Mucosa of descending colon (tissue), 3 donors: Measurements from ENCODE around the gene INPP4B. TPM values are rescaled to one million over a fixed set of nuclear protein-coding genes. Genes with fewer than 3 reads are reported as not detected.
A peak's percentile ranks its signal among the peaks of the same experiment; 100 is the strongest.

Experiments
- ATAC-seq: fragments of 200-7000 bp; cut with Tn5 transposase; one replicate; pipeline ENCODE4 v1.9.1; 2020; ENCODE audit warnings: mild to moderate bottlenecking, moderate library complexity
- DNase-seq, 3 donors: peaks; one replicate each; pipeline ENCODE4 v3.0.0-alpha.2; 2020
- H3K36me3 ChIP-seq: fragments of 200-600 bp; one replicate; pipeline ENCODE4 v1.8.0; 2021; ENCODE audit warnings: low read depth, mild to moderate bottlenecking
- H3K4me1 ChIP-seq: fragments of 200-600 bp; one replicate; pipeline ENCODE4 v1.8.0; 2021; ENCODE audit warnings: low read depth, mild to moderate bottlenecking
- H3K4me3 ChIP-seq: fragments of 200-600 bp; one replicate; pipeline ENCODE4 v1.8.0; 2021; ENCODE audit warnings: mild to moderate bottlenecking
- H3K9me3 ChIP-seq: fragments of 200-600 bp; one replicate; pipeline ENCODE4 v1.8.0; 2021; ENCODE audit warnings: mild to moderate bottlenecking
- CTCF ChIP-seq: fragments of 200-600 bp; IDR thresholded peaks from one replicate; pipeline ENCODE4 v1.8.0; 2022; ENCODE audit warnings: antibody characterized with exemption, mild to moderate bottlenecking
- intact Hi-C, 2 donors: fragments of 100-400 bp; cut with DNase I in 1 of 2; cut with micrococcal nuclease in 1 of 2; formaldehyde crosslinking; loops; one replicate each; pipeline versions ENCODE4 v1.11.0 to v1.11.1; 2022; cut with DNase I, micrococcal nuclease
- total RNA-seq, 3 donors: library from RNA; stranded (reverse); fragmentation: NEBNext Ultra II Directional in 2 of 3; extraction: Animal tissue kit (Norgen Biotek cat#: 25700) in 2 of 3; gene quantifications; one replicate each; pipeline versions ENCODE4 v1.2.1 to v1.2.4, GENCODE V29; 2021 to 2023
- donor health status: DM: no; HTN: no; CAD: no; lungs with moderate emphysema.
- donor health status: DM: no; HTN: no; CAD: no.
- donor health status: DM: no; HTN: yes; CAD: no.

Gene INPP4B
- total RNA-seq, 3 donors from 2014 or later, result 22.2 to 27.3 (median 24.1) TPM

GRCh38 chr4:142354794-142355420, 491.2 kb downstream of the INPP4B start:
- Histone ChIP-seq H3K36me3 (no peaks in the 10 kb centered on the region), H3K9me3 (no peaks in the 10 kb centered on the region), H3K4me3 (no peak overlapping the region), H3K4me1 (peaks cover 12% of the 10 kb centered on the region)
- TF ChIP-seq CTCF, result no peak
- DNase-seq, result no peak
- ATAC-seq, result peak; percentile 39
- intact Hi-C loops, result loop anchor here in 1 of 2 donors (10.0 kb wide), 1 partner anchor 370 kb away; no protein-coding TSS in a partner anchor

- TF ChIP-seq CTCF, result no peak
- Histone ChIP-seq H3K4me1 (peaks cover 13% of the 10 kb centered on the region), H3K4me3 (no peak overlapping the region), H3K36me3 (no peaks in the 10 kb centered on the region), H3K9me3 (no peaks in the 10 kb centered on the region)
- intact Hi-C loops, result loop anchor here in 1 of 2 donors (10.0 kb wide), 1 partner anchor 371 kb away; no protein-coding TSS in a partner anchor
- DNase-seq (no peak), ATAC-seq (no peak)
These were observed 492.1 kb downstream of the INPP4B start for GRCh38 chr4:142354041-142354440.

GRCh38 chr4:142353149-142353738, 492.9 kb downstream of the INPP4B start:
- ATAC-seq, result peak; percentile 42

GRCh38 chr4:142352712-142353111, 493.4 kb downstream of the INPP4B start:
- ATAC-seq (no peak), DNase-seq (no peak)
- H3K4me1 ChIP-seq, result peaks cover 20% of the 10 kb centered on the region
- no peaks in the 10 kb centered on the region for H3K36me3 ChIP-seq
- intact Hi-C loops, result loop anchor here in 1 of 2 donors (10.0 kb wide), 1 partner anchor 372 kb away; no protein-coding TSS in a partner anchor
- no peaks in the 10 kb centered on the region for H3K9me3 ChIP-seq
- no peak overlapping the region for H3K4me3 ChIP-seq
- TF ChIP-seq CTCF, result no peak

More at GRCh38 chr4:142353149-142353738, 492.9 kb downstream of the INPP4B start:
- DNase-seq, result peak in 1 of 3 donors; percentile 35
- Histone ChIP-seq H3K9me3 (no peaks in the 10 kb centered on the region), H3K4me1 (peaks cover 20% of the 10 kb centered on the region), H3K4me3 (no peak overlapping the region), H3K36me3 (no peaks in the 10 kb centered on the region)
- TF ChIP-seq CTCF, result peak; percentile 73
- intact Hi-C loops, result loop anchor here in 1 of 2 donors (10.0 kb wide), 1 partner anchor 372 kb away; no protein-coding TSS in a partner anchor

GRCh38 chr4:142351958-142352357, 494.1 kb downstream of the INPP4B start:
- intact Hi-C loops, result loop anchor here in 1 of 2 donors (10.0 kb wide), 1 partner anchor 373 kb away; no protein-coding TSS in a partner anchor
- TF ChIP-seq CTCF, result no peak
- no peaks in the 10 kb centered on the region for H3K36me3 ChIP-seq
- H3K4me1 ChIP-seq, result peaks cover 20% of the 10 kb centered on the region
- no peaks in the 10 kb centered on the region for H3K9me3 ChIP-seq
- ATAC-seq, result no peak
- DNase-seq, result no peak
- no peak overlapping the region for H3K4me3 ChIP-seq
